Astrocyte (in vitro differentiated cells and primary cell): Measurements from ENCODE around the gene KIF26B. TPM values are rescaled to one million over a fixed set of nuclear protein-coding genes. Genes with fewer than 3 reads are reported as not detected.
A peak's percentile ranks its signal among the peaks of the same experiment; 100 is the strongest.

Source experiments
- DNase-seq: peaks from one replicate; pipeline ENCODE4 v3.0.0-alpha.2; 2010; ENCODE audit warnings: low read depth
- FAIRE-seq: peaks from 2 replicates; lab custom pipeline; 2011; peaks lifted over from hg19 to GRCh38; lab: Jason Lieb, UNC
- H2AFZ ChIP-seq: 2 replicates; pipeline ENCODE4 v1.6.0; 2012; ENCODE audit warnings: low read depth, low read length, inconsistent platforms
- H3K27ac ChIP-seq: 2 replicates; pipeline ENCODE4 v1.5.1; 2011; ENCODE audit warnings: low read depth, low read length, inconsistent platforms
- H3K27me3 ChIP-seq: 2 replicates; pipeline ENCODE4 v1.6.0; 2011; ENCODE audit warnings: low read length, inconsistent platforms; ENCODE audit not compliant: insufficient read depth
- H3K36me3 ChIP-seq: 2 replicates; pipeline ENCODE4 v1.5.1; 2011; ENCODE audit warnings: low read length, inconsistent platforms; ENCODE audit not compliant: insufficient read depth
- H3K4me1 ChIP-seq: 2 replicates; pipeline ENCODE4 v1.5.1; 2011; ENCODE audit warnings: low read length, inconsistent platforms; ENCODE audit not compliant: insufficient read depth
- H3K4me2 ChIP-seq: 2 replicates; pipeline ENCODE4 v1.6.0; 2012; ENCODE audit warnings: low read length, inconsistent platforms
- H3K4me3 ChIP-seq: 2 replicates; pipeline ENCODE4 v1.5.1; 2011; ENCODE audit warnings: low read depth, mild to moderate bottlenecking, low read length, inconsistent platforms; ENCODE audit not compliant: insufficient read depth
- H3K79me2 ChIP-seq: 2 replicates; pipeline ENCODE4 v1.6.0; 2012; ENCODE audit warnings: mild to moderate bottlenecking, low read length, inconsistent platforms; ENCODE audit not compliant: insufficient read depth
- H3K9ac ChIP-seq: 2 replicates; pipeline ENCODE4 v1.6.0; 2012; ENCODE audit warnings: mild to moderate bottlenecking, low read length, inconsistent platforms
- H3K9me3 ChIP-seq: 2 replicates; pipeline ENCODE4 v1.5.1; 2012; ENCODE audit warnings: low read depth, mild to moderate bottlenecking, low read length, inconsistent platforms; ENCODE audit not compliant: insufficient read depth
- H4K20me1 ChIP-seq: 2 replicates; pipeline ENCODE4 v1.6.0; 2012; ENCODE audit warnings: low read length, inconsistent platforms; ENCODE audit not compliant: insufficient read depth
- H3K27ac Mint-ChIP-seq: one replicate; pipeline ENCODE4 v1.8.0; 2021; ENCODE audit warnings: mild to moderate bottlenecking, mixed read lengths; ENCODE audit not compliant: unreplicated experiment
- H3K27me3 Mint-ChIP-seq: one replicate; pipeline ENCODE4 v1.8.0; 2021; ENCODE audit warnings: low read depth, mixed read lengths; ENCODE audit not compliant: unreplicated experiment
- H3K36me3 Mint-ChIP-seq: one replicate; pipeline ENCODE4 v1.8.0; 2021; ENCODE audit warnings: low read depth, mixed read lengths; ENCODE audit not compliant: unreplicated experiment
- H3K4me1 Mint-ChIP-seq: one replicate; pipeline ENCODE4 v1.8.0; 2021; ENCODE audit warnings: low read depth, mixed read lengths; ENCODE audit not compliant: unreplicated experiment
- H3K4me3 Mint-ChIP-seq: one replicate; pipeline ENCODE4 v1.8.0; 2021; ENCODE audit warnings: mild to moderate bottlenecking, moderate library complexity, mixed read lengths; ENCODE audit not compliant: unreplicated experiment
- H3K9me3 Mint-ChIP-seq: one replicate; pipeline ENCODE4 v1.8.0; 2021; ENCODE audit warnings: mild to moderate bottlenecking, mixed read lengths; ENCODE audit not compliant: unreplicated experiment
- CTCF ChIP-seq: IDR thresholded peaks from 2 replicates; pipeline ENCODE4 v1.5.1; 2011; ENCODE audit warnings: low read depth, mild to moderate bottlenecking, inconsistent platforms, low read length, moderate library complexity; ENCODE audit not compliant: insufficient read depth
- EZH2 ChIP-seq: IDR thresholded peaks from 2 replicates; pipeline ENCODE4 v1.6.1; 2012; ENCODE audit warnings: mild to moderate bottlenecking, low read length, inconsistent platforms; ENCODE audit not compliant: insufficient read depth
- total RNA-seq: library from RNA; stranded (reverse); gene quantifications from 2 replicates; pipeline ENCODE4 v1.2.1, GENCODE V29; 2021

The KIF26B gene
- total RNA-seq, 1 donor from 2014 or later = 6.8 TPM

GRCh38 chr1:245407983-245408382, 253.2 kb downstream of the KIF26B start:
- Histone ChIP-seq H3K27me3 (no peaks in the 10 kb centered on the region), H4K20me1 (no peaks in the 10 kb centered on the region), H3K9ac (no peak overlapping the region), H3K27ac (no peak overlapping the region), H3K9me3 (no peaks in the 10 kb centered on the region), H3K4me1 (no peaks in the 10 kb centered on the region), H3K36me3 (no peaks in the 10 kb centered on the region), H2AFZ (no peak overlapping the region), H3K4me2 (no peak overlapping the region), H3K79me2 (no peaks in the 10 kb centered on the region), H3K4me3 (no peak overlapping the region)
- Mint-ChIP-seq H3K27me3 (peaks cover 9% of the 10 kb centered on the region), H3K4me3 (no peak overlapping the region), H3K36me3 (peaks cover 2% of the 10 kb centered on the region), H3K9me3 (no peaks in the 10 kb centered on the region), H3K4me1 (peaks cover 20% of the 10 kb centered on the region), H3K27ac (no peak overlapping the region)
- FAIRE-seq (no peak), DNase-seq (no peak)
- TF ChIP-seq EZH2 (no peak), CTCF (no peak)

- H3K9me3 Mint-ChIP-seq = no peaks in the 10 kb centered on the region
- Histone ChIP-seq H3K27me3 (no peaks in the 10 kb centered on the region), H2AFZ (no peak overlapping the region), H3K9ac (no peak overlapping the region), H3K9me3 (no peaks in the 10 kb centered on the region), H4K20me1 (no peaks in the 10 kb centered on the region), H3K4me1 (no peaks in the 10 kb centered on the region), H3K4me3 (no peak overlapping the region), H3K36me3 (no peaks in the 10 kb centered on the region), H3K79me2 (no peaks in the 10 kb centered on the region), H3K4me2 (no peak overlapping the region), H3K27ac (no peak overlapping the region)
- no peak overlapping the region for H3K4me3 Mint-ChIP-seq
- no peak for FAIRE-seq
- peaks cover 6% of the 10 kb centered on the region for H3K27me3 Mint-ChIP-seq
- no peak overlapping the region for H3K27ac Mint-ChIP-seq
- H3K36me3 Mint-ChIP-seq = peaks cover 2% of the 10 kb centered on the region
- H3K4me1 Mint-ChIP-seq = peaks cover 21% of the 10 kb centered on the region
- TF ChIP-seq EZH2 = no peak
- TF ChIP-seq CTCF = no peak
- DNase-seq = peak; percentile 15
Measured at GRCh38 chr1:245409341-245410195, 254.8 kb downstream of the KIF26B start.
